GM12865 (cell line): Measurements from ENCODE around the gene AEBP1.
A peak's percentile ranks its signal among the peaks of the same experiment; 100 is the strongest.

ENCODE experiments used
- DNase-seq: peaks from one replicate; pipeline ENCODE4 v3.0.0; 2010; ENCODE audit warnings: low read depth
- H3K4me3 ChIP-seq: 2 replicates; pipeline ENCODE4 v1.5.1; 2011; ENCODE audit warnings: mild to moderate bottlenecking, low read depth, low read length, control low read depth
- TF ChIP-seq, protein P1 (sequence below): IDR thresholded peaks from 2 replicates; pipeline ENCODE4 v1.5.1; 2011; ENCODE audit warnings: low read length, control low read depth, low read depth, inconsistent platforms; ENCODE audit not compliant: insufficient read depth; ENCODE audit errors: missing control alignments

AEBP1 gene

DNA sequence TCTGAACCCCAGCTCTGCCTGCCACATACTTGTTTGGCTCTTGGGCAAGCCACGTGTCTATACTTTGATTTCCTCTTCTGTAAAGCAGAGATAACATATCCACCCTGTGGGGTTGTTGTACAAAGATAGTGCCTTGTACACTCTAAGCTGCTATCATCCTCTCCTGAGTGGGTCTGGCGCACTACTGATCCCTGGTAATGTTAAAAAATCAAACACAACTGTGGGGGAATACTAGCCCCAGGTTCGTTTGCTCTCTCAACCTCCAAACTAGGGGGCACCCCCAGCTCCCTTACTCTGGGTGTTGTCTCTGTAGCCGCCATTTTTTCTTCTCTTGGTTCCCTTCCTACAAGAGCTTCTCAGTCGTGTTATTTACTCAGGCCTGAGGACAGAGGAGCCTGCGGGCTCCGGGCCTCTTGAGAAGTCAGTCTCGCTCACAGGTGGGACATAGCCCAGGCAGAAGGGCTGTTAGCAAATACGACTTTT, 22.8 kb upstream of the AEBP1 start:
- DNase-seq, result peak; percentile 76
- H3K4me3 ChIP-seq, result peak overlapping the region; percentile 56
- TF ChIP-seq, protein P1, sequence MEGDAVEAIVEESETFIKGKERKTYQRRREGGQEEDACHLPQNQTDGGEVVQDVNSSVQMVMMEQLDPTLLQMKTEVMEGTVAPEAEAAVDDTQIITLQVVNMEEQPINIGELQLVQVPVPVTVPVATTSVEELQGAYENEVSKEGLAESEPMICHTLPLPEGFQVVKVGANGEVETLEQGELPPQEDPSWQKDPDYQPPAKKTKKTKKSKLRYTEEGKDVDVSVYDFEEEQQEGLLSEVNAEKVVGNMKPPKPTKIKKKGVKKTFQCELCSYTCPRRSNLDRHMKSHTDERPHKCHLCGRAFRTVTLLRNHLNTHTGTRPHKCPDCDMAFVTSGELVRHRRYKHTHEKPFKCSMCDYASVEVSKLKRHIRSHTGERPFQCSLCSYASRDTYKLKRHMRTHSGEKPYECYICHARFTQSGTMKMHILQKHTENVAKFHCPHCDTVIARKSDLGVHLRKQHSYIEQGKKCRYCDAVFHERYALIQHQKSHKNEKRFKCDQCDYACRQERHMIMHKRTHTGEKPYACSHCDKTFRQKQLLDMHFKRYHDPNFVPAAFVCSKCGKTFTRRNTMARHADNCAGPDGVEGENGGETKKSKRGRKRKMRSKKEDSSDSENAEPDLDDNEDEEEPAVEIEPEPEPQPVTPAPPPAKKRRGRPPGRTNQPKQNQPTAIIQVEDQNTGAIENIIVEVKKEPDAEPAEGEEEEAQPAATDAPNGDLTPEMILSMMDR, result no peak

DNA sequence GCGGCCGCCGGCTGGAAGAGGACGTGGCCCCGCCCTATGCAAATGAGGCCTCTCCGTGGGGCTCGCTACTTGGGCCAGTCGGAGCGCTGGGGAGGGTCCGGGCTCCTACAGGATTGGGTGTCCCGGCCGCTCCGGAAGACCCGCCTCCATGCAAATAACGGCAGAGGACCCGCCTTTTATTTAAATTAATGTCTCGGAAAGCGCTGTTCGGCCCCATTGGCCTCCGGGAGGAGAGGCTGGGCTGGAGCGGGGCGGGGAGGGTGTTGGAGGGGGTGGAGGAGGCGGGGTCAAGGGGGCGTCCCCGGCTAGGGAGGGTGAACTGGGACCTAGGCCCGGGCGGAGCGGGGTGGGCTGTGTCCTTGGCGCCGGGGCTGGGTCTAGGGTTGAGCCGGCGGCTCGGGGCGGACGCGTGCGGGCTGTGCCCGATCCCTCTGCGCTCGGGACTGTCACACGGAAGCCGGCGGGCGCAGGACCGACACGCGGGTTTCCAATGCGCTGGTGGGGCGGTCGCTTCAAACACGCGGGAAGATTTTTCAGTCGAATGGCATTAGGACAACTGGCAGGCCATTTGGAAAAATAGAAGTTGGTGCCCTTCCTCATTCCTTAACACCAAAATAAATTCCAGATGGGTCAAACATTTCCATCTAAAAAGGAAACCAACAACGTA, 21.5 kb upstream of the AEBP1 start:
- DNase-seq, result peak; percentile 99
- peak overlapping the region; percentile 65 for H3K4me3 ChIP-seq
- TF ChIP-seq, protein P1, result no peak

DNA sequence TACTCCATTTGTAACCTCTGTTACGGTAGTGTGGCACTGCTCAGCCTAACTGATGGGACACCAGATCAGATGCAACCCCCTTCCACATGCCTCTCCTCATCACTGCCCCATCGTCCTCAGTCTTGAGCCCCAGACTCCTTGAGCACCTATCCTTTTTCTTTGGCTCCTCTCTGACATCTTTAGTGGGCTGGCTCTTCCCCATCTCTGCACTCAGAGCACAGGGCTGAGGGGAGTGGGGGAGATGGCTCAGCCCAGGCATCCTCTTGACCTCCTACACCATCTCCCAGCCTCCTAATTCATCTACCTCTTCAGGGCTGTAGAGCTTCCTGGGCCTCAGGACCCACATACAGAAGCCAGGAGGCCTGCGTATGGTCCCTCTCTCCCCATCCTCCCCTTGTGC, 20.3 kb upstream of the AEBP1 start:
- DNase-seq, result no peak
- H3K4me3 ChIP-seq, result no peak overlapping the region
- TF ChIP-seq, protein P1, result no peak

DNA sequence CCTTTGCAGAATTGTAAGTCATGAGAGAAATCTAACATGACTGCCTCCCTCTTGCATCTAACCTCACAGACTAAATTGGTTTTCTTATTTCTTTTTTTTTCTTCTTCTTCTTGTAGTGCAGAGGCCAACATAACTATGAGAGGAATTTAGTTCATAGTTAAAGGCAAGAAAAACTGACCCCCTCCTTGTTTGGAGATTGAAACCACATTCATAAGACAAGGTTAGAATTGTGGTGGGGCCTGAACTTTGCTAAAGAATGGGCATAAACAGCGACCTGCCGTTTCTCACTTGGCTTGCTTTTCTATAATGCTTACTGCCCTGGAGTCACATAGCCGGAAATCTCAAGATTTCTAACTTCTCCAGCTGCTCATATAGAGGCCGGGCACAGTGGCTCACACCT, 19.4 kb upstream of the AEBP1 start:
- TF ChIP-seq, protein P1, result no peak
- H3K4me3 ChIP-seq, result no peak overlapping the region
- no peak for DNase-seq

DNA sequence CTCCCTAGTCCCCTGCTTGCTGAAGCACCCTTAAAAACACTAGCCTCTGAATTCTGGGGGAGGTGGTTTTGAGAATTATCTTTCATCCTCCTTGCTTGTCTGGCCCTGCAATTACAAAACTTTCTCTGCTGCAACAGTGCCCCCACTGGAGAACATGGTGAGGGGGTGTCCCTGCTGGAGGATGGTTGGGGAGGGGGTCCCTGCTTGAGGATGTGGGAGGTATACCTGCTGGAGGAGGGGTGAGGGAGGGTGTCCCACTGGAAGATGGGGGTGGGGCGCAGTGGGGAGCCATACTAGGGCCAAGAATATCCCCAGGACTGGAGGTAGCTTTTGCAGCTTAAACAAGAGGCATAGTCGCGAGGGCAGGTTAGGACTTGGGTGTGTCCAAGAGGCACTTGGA, 18.6 kb upstream of the AEBP1 start:
- TF ChIP-seq, protein P1, result peak; percentile 22
- no peak overlapping the region for H3K4me3 ChIP-seq
- no peak for DNase-seq

DNA sequence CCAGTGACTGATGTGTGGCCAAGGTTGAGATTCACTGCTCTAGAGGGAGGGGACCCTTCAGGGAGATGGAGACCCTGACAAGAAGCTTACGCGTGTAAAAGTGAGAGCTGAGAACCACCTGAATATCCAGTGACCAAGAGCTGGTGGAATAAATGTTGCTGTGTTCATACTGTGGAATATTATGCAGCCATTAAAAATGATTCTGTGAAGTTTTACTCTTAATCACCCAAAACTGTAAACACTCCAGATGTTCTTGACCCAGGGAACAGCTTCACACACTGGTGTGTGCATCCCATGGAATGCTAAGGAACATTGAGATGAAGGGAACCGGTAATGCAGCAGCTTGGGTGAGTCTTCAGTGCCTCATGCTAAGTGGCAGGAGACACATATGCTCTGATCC, 17.5 kb upstream of the AEBP1 start:
- no peak overlapping the region for H3K4me3 ChIP-seq
- no peak for DNase-seq
- TF ChIP-seq, protein P1, result no peak

DNA sequence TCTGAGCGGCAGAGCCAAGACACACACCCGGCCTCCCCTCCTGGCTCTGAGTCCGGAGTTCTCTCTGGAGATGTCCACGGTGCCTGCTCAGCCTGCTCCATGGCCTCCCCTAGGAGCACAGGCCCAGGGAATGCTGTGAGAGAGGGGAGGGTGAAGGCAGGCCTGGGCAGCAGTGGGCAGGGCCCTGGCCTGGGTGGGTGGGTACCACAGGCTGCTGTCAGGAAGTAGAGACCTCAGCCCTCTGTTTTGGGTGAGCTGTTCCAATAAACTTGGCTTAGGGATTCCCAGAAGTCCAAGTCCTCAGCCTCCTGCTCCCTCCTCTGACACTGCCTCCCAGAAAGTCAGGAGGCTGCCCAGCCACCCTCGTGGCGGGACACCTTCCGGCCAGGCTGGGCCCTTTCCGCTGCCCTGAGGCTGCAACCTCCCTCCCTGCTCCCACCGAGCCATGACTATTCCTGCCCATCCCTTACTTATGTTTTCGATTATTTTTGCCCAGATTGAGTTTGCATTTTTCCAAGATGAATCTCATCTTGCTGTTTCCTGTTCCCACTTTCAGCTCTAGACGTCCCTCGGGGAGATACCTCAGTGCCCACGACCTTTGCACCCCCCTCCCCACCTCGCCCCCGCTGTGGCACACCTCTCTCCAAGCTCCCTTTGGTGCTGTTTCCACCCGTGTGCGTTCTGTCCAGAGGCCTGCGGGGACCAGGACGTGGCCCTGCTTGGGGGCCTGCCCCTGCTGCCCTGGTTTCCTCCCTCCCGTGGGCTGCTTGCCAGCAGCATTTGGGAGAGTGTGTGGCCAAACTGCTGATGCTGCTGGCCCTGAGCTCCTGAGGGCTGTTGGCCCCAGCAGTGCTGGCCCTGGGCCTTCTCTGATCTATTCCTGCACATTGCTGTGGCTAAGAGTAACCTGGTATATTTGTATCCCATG, 16.0 kb upstream of the AEBP1 start:
- DNase-seq, result no peak
- no peak overlapping the region for H3K4me3 ChIP-seq
- TF ChIP-seq, protein P1, result no peak
